Lower lobe of right lung (tissue), 2 donors: ENCODE results near the gene SFTA2. TPM values are rescaled to one million over a fixed set of nuclear protein-coding genes. Genes with fewer than 3 reads are reported as not detected.

Source experiments
- ATAC-seq, 2 donors: fragments of 200-7000 bp; cut with Tn5 transposase; one replicate each; pipeline ENCODE4 v1.9.1; 2020 to 2022; ENCODE audit warnings: mild to moderate bottlenecking in 2 of 2, moderate library complexity in 2 of 2
- DNase-seq: peaks from one replicate; pipeline ENCODE4 v3.0.0-alpha.2; 2020
- H3K27ac ChIP-seq: fragments of 200-600 bp; one replicate; pipeline ENCODE4 v1.8.0; 2022
- H3K27me3 ChIP-seq: fragments of 200-600 bp; one replicate; pipeline ENCODE4 v1.8.0; 2022; ENCODE audit warnings: low read depth
- H3K36me3 ChIP-seq: fragments of 200-600 bp; one replicate; pipeline ENCODE4 v1.8.0; 2022; ENCODE audit warnings: mild to moderate bottlenecking
- H3K4me1 ChIP-seq: fragments of 200-600 bp; one replicate; pipeline ENCODE4 v1.8.0; 2022
- H3K4me3 ChIP-seq: fragments of 200-600 bp; one replicate; pipeline ENCODE4 v1.8.0; 2022; ENCODE audit warnings: mild to moderate bottlenecking
- H3K9me3 ChIP-seq: fragments of 200-600 bp; one replicate; pipeline ENCODE4 v1.8.0; 2022
- CTCF ChIP-seq: fragments of 200-600 bp; IDR thresholded peaks from one replicate; pipeline ENCODE4 v1.8.0; 2022; ENCODE audit warnings: antibody characterized with exemption, mild to moderate bottlenecking
- intact Hi-C: fragments of 100-400 bp; cut with DNase I; formaldehyde crosslinking; loops from one replicate; pipeline ENCODE4 v1.11.0; 2022
- total RNA-seq: library from RNA; stranded (reverse); fragmentation: NEBNext Ultra II Directional; extraction: Animal tissue kit (Norgen Biotek cat#: 25700); gene quantifications from one replicate; pipeline ENCODE4 v1.2.1, GENCODE V29; 2021
- donor health status: DM: no; HTN: yes; CAD: no; lungs with severe emphysema.

Gene SFTA2
- total RNA-seq, 1 donor from 2014 or later, result 351 TPM

- Histone ChIP-seq H3K27me3 (no peaks in the 10 kb centered on the region), H3K27ac (no peak overlapping the region), H3K9me3 (no peaks in the 10 kb centered on the region), H3K4me1 (no peaks in the 10 kb centered on the region), H3K36me3 (peaks cover 24% of the 10 kb centered on the region), H3K4me3 (no peak overlapping the region)
- ATAC-seq (no peak), DNase-seq (peak; percentile 3)
- intact Hi-C loops, result no loop called here
- TF ChIP-seq CTCF, result no peak
These were observed 30.5 kb downstream of the SFTA2 start for GRCh38 chr6:30901436-30901835.

GRCh38 chr6:30900863-30901417, 31.0 kb downstream of the SFTA2 start:
- intact Hi-C loops, result no loop called here
- no peaks in the 10 kb centered on the region for H3K9me3 ChIP-seq
- DNase-seq, result no peak
- no peak overlapping the region for H3K4me3 ChIP-seq
- H3K27me3 ChIP-seq, result no peaks in the 10 kb centered on the region
- H3K36me3 ChIP-seq, result peaks cover 28% of the 10 kb centered on the region
- no peak for TF ChIP-seq CTCF
- no peak overlapping the region for H3K27ac ChIP-seq
- ATAC-seq, result no peak
- no peaks in the 10 kb centered on the region for H3K4me1 ChIP-seq

- Histone ChIP-seq H3K4me1 (no peaks in the 10 kb centered on the region), H3K27me3 (no peaks in the 10 kb centered on the region), H3K9me3 (no peaks in the 10 kb centered on the region), H3K36me3 (peaks cover 48% of the 10 kb centered on the region), H3K4me3 (no peak overlapping the region), H3K27ac (no peak overlapping the region)
- TF ChIP-seq CTCF, result no peak
- peak; percentile 36 for DNase-seq
- intact Hi-C loops, result no loop called here
- ATAC-seq, result no peak
These were observed 33.1 kb downstream of the SFTA2 start for GRCh38 chr6:30898750-30899360.

- H3K4me1 ChIP-seq, result no peaks in the 10 kb centered on the region
- no peaks in the 10 kb centered on the region for H3K27me3 ChIP-seq
- peaks cover 57% of the 10 kb centered on the region for H3K36me3 ChIP-seq
- no peak for TF ChIP-seq CTCF
- no peak overlapping the region for H3K4me3 ChIP-seq
- H3K27ac ChIP-seq, result no peak overlapping the region
- intact Hi-C loops, result no loop called here
- no peaks in the 10 kb centered on the region for H3K9me3 ChIP-seq
- ATAC-seq, result no peak
- DNase-seq, result peak; percentile 34
These were observed 34.1 kb downstream of the SFTA2 start for GRCh38 chr6:30897882-30898281.

- Histone ChIP-seq H3K9me3 (no peaks in the 10 kb centered on the region), H3K27ac (no peak overlapping the region), H3K27me3 (no peaks in the 10 kb centered on the region), H3K4me3 (no peak overlapping the region), H3K36me3 (peaks cover 67% of the 10 kb centered on the region), H3K4me1 (no peaks in the 10 kb centered on the region)
- TF ChIP-seq CTCF, result no peak
- ATAC-seq (no peak), DNase-seq (peak; percentile 28)
- intact Hi-C loops, result no loop called here
These were observed 35.4 kb downstream of the SFTA2 start for GRCh38 chr6:30896541-30896940.
